Measurements from ENCODE around the gene BNIP5.

The BNIP5 gene

DNA sequence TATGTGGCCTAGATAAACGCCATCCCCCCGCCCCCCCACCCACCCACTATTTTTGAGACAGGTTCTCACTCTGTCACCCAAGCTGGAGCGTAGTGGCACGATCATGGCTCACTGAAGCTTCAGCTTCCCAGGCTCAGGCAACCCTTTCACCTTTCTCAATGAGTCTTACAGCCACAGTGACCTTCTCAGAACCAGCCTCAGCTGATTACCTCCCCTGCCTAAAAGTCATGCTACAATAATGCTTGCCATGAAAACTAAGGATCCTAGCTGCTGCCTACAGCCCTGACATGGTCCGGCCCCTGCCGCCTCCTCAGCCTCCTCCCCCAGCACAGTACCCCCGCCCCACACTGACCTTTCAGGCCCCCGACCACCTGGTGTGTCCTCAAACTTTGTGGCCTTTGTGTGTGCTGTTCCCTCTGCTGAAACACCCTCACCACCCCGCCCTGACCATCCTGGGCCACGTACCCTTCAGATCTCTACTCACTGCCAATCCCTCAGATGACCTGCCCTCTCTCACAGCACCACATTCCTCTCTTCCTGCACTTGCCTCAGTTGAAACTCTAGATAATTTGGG is 35.5 kb downstream of the BNIP5 start:
- in situ Hi-C loops (cut with MboI; ENCODE audit: low sequenced_read_pairs): no loop called here

DNA sequence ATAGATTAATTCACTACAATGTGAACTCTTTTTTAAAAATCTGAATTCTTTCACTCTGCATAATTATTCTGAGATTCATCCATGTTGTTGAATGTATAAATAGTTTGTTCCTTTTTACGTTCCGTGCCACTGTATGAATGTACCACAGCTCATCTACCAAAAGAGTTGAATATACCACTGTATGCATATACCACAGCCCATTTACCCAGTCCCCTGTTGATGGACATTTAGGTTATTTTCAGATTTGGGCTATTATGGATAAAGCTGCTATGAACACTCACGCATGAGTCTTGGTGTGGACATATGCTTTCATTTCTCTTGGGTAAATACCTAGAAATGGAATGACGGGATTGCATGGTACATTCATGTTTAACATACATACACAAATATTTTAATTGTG is 38.7 kb downstream of the BNIP5 start:
- in situ Hi-C loops (cut with MboI; ENCODE audit: low sequenced_read_pairs): no loop called here

DNA sequence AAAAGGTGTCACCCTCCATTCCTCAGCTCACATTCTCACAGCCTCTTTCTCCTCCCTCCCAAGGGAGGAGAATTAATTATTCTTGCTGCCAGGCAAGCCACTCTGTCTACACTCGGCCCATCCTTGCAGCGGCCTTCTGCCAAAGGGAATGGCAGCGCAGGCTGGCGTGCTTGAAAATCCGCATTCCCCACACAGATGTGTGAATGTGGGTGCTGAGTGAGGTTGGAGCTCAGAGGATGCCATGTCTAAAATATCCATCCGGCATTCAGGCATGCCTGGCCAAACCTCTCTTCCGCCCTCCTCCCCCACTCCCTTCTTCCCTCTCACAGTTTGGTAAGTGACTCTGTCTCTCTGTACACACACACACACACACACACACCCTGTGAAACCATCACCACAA is 39.2 kb downstream of the BNIP5 start:
- in situ Hi-C loops (cut with MboI; ENCODE audit: low sequenced_read_pairs): no loop called here

DNA sequence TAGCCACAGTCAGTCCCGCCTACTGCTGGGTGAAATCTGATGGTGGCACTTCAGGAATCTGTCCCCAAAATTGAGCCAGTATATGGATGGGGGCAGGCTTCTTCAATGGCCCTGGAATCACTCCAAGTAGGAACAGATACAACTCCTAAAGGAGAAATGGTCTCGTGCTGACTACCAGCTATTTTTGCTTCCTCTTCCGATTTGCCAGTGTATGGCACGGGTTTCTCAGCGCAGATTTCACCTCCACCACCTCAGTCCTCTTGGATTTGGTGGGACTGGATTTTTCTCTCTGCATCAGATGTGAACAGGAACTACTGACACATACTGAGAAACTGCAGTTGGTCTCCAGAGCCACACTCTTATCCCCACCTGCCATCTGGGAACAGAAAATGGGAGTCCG is 39.6 kb downstream of the BNIP5 start:
- in situ Hi-C loops (cut with MboI; ENCODE audit: low sequenced_read_pairs): no loop called here

DNA sequence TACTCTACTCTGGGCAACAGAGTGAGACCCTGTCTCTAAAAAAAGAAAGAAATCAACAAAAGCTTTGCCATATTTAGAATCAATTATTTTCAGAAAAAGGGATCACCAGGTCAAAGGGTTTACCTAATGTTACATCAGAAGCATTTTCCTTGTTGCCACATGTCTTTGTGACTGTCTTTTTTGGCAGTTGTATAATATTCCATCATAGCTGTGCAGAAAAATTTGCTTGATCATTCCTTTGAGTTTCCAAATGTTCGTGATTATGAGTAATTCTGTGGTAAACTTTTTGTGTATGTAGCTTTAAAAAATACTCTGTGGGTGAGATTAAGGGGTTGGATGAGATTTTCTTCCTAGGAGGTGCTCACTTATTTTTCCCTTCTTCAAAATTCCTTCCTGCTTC is 40.4 kb downstream of the BNIP5 start:
- in situ Hi-C loops (cut with MboI; ENCODE audit: low sequenced_read_pairs): no loop called here

DNA sequence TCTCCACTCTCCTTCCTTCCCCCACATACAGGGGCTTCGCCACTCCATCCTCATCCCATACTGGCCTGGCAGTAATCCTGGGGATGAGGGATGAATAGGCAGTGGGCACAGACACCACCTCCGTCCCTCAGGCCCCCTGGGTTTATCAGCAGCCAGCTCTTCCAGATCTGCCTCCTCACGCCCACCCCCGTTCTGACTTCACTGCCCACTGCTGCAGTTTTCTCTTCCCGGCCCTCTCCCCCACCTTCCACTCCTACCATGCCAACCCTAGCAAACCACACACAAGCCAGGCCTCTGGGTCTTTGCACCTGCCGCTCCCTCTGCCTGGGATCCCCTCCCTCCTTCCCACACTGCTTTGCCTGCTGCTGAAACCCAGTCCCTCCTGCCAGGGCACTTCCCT is 44.5 kb downstream of the BNIP5 start:
- in situ Hi-C loops (cut with MboI; ENCODE audit: low sequenced_read_pairs): no loop called here

DNA sequence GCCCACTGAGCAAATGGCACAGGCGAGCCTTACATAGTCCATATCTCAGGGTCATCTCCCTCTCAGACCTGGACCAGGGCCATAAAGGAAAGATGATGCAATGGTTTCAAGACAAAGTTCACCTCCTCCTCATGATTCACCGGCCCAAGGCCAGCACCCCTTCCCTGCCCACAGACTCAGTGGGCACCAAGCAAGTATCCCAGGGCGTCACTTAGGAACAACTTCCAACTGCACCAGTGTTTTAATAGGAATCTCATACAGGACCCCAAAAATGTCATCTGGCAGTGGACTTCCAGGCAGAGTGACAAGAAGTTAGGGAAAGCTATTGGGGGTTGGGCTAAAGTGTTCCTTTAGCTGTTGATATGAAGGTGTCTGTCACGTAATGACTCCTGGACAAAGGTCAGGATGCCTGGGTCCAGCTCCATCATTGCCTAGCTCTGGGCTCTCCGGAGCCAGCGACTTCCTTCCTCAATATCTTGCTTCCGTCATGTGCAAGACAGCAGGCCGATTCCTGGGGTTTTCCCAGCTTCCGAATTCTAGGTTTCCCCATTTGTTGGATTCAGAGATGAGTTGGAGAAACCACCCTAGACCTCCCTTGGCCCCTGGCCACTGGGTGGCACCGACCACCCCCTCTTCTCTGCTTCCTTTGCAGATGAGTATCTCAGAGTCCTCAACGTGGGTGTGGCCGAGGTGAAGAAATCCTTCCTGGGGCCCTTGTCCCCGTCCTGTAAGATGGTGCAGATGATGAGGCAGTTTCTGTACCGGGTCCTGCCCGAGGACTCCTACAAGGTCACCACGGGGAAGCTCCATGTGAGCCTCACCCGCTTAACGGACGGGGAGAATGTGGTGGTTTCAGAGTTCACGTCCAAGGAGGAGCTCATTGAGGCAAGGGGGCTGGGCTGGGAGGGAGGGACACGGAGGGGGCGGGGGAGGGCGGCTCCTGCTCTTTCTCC is 45.7 kb downstream of the BNIP5 start:
- in situ Hi-C loops (cut with MboI; ENCODE audit: low sequenced_read_pairs): no loop called here

DNA sequence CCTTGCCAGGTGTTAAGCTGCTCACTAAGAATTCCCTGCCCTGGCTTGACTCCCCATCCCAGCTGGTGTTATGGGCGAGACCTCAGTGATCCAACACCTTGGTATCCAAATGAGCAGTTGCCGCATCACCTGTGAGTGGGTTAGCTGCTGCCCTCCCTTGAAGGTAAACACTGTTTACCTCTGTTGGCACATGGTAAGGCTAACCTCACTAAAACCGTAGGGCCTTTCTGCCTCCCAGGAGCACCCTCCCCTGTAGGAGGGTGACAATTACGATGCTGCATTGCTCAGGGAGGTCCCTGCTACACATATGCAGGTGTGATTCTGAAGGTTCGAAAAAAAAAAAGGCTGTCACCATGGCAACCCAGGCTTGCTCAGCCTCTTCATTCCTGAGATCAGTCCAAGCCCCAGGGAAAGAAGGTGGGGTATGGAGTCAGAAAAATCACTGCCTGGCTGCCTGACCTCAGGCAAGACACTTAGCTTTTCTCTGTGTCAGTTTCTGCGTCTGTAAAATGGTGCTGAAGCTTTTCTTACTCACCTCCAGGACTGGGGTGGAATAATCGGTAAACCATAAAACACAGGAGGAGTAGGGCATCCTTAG is 47.3 kb downstream of the BNIP5 start:
- in situ Hi-C loops (cut with MboI; ENCODE audit: low sequenced_read_pairs): no loop called here

DNA sequence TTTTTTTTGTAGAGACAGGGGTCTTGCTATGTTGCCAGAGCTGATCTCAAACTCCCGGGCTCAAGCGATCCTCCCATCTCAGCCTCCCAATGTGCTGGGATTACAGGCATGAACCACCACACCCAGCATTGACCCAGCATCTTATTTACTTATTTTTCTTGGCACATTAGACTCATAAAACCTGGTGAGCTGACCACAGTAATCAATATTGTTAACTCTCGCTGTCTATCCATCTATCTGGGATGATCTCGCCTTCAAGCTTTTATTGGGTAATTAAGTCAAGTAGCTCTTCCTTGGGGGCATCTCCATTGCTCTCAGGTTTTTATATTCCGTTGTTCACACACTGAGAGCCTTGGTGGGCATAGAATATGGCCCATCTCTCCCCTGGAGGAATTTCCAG is 49.8 kb downstream of the BNIP5 start:
- in situ Hi-C loops (cut with MboI; ENCODE audit: low sequenced_read_pairs): no loop called here

DNA sequence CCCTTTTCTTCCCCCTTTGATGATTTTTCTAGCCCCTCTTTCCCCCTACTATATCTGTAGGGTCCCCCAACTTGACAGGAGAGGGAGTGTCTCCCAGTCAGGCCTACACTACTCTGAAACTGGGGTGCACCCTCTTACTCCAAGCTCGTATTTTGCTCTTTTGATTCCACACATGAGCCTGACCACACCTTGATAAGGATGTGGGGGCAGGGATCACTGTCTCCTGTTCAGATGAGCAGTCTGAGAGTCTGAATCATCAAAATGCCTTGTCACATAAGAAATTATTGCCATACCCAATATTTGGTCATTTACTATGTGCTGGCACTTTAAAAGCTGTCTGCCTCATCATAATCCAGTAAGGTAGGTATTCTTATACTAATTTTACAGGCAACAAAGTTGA is 50.9 kb downstream of the BNIP5 start:
- in situ Hi-C loops (cut with MboI; ENCODE audit: low sequenced_read_pairs): no loop called here

DNA sequence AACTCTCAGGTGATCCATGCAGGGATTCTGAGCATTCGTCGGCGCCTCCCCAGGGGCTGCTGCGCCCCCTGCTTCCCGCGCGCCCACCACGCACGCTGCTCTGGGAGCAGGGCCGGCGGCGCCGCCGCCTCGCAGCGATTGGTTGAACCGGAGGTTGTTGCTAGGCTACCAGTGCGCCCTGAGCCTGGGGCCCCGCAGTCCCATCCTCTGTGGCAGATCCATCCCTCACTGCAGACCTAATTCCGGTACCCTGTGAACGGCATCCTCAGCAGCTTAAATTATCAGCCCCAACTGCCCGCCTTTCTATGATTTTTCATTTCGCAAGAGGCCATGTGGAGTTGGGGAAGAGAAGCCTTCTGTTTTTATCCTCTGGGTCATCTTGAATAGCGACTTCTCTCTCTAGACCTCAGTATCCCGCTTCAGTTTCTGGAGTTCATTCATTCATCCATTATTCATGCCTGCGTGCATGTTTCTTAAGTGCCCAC is 51.5 kb downstream of the BNIP5 start:
- in situ Hi-C loops (cut with MboI; ENCODE audit: low sequenced_read_pairs): no loop called here

DNA sequence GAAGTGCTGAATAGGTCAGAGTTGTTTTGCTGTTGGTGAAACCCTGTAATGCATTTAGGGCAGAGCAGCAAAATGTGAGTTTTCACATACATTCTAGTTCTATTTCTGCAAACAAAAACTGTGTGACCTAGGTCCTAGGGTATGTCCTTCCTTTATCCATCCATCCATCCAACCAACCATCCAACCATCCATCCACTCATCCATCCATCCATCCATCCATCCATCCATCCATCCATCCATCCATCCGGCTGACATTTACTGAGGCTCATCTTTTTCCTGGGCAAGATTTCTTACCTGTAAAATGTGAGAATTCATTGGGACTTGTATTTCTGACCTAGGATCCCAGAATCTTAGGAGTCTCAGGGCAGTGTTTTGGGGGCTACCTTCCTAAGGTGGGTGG is 52.3 kb downstream of the BNIP5 start:
- in situ Hi-C loops (cut with MboI; ENCODE audit: low sequenced_read_pairs): no loop called here

DNA sequence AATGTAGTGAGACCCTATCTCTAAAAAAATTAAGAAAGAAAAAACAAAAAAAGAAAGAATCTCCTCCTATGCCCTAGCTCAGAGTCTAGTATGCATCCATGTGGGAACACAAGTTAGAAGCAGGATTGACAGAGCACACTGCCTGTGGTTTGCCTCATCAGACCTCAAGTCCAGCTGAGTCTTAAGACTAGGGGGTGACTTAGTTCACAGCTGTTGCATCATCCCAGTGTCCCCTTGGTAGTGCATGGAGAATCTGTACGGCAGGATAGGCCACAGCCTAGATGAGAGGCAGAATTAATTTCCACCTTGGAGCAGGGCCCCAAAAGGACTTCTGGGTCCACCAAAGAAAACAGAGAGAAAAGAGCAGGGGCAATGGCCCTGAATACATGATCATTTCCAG is 53.1 kb downstream of the BNIP5 start:
- in situ Hi-C loops (cut with MboI; ENCODE audit: low sequenced_read_pairs): no loop called here

DNA sequence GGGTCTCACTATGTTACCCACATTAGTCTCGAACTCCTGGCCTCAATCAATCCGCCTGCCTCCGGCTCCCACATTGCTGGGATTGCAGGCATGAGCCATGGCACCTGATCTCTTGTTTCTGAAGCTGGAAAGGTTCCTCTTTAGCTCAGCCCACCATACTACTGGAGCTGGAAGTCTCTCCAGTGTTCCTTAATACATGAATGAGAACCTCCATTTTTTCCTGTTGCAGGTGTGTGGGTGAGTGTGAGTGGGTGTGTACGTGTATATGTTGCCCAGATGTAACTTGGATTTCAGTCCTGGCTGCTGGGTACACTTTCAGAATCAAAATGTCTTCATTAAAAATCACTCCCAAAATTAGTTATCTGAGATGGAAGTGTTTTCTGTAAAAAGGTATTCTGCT is 55.7 kb downstream of the BNIP5 start:
- in situ Hi-C loops (cut with MboI; ENCODE audit: low sequenced_read_pairs): no loop called here

DNA sequence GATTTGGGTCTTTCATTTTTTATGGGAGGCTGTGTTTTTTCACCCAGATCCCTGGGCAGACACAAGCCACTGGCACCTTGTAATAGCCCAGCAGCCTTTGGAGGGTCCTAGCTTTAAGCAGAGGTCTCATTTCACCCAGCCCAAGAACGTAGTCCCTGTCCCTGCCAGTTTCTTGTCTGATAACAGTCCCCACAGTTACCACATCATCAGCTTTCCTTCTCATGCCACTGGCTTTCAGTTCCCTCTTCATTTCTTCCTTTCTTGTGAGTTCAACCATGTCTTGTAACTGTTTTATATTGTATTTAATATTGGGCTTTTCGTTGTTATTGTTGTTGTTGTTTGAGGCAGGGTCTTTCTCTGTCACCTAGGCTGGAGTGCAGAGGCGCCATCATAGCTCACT is 56.2 kb downstream of the BNIP5 start:
- in situ Hi-C loops (cut with MboI; ENCODE audit: low sequenced_read_pairs): no loop called here

DNA sequence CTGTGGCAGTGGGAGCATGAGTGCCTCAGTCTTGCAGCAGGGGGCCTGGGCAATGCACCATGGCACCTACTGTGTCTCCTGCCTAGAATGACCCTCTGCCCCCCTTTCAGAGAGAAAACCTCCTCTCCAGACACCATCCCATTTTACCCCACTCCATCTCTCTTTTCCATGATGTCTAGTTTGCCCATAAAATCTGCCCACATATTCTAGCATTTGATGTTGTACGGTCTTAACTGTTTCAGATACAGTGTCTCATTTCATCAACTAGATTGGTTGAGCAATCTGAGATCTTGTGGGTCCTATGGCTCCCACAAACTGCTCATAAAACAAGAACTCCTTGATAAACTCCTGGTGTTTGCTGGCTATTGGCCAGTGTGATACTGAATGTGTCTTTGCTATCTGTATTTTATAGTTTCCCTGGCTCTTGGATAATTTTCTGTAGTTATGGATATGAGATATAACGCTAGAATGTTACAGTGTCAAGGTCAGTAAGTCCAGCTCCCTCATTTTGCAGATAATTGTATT is 58.7 kb downstream of the BNIP5 start:
- in situ Hi-C loops (cut with MboI; ENCODE audit: low sequenced_read_pairs): no loop called here

DNA sequence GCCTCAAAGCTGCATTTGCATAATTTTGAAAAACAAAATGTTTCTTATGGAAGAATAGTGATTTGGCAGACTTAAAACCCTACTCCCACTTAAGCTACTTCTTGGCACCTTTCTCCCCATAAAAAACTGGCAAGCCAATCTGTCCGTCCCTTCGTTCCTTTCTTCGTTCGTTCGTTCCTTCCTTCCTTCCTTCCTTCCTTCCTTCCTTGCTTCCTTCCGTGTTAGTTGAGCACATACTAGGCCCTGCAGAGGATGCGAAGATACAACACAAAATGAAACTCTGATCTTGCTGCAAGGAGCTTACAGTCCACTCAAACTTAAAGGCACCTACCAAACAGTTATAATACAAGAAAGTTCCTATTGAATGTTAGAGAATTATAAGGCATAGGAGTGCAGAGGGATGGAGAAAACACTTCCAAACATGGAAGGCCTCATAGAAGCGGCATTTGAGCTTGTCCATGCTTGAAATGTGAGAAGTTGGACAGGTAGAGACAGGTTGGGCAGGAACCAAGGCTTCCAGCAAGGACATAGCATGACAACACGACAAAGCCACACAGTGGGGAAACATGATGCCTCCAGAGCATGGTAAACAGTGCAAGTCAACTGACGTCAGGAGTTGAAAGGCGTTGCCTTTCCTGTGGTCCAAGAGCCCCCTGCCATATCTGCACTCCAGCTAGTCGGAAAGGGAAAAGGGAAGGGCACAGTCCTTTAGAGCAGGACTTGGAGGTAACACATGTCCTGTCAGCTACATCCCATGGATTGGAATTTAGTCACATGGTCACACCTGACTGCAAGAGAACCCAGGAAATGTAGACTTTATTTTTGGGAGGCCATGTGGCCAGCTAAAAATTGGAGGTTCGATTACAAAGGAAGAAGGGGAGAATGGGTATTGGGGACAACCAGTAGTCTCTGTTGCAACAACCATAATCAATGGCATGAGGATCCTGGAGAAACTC is 59.8 kb downstream of the BNIP5 start:
- in situ Hi-C loops (cut with MboI; ENCODE audit: low sequenced_read_pairs): no loop called here

DNA sequence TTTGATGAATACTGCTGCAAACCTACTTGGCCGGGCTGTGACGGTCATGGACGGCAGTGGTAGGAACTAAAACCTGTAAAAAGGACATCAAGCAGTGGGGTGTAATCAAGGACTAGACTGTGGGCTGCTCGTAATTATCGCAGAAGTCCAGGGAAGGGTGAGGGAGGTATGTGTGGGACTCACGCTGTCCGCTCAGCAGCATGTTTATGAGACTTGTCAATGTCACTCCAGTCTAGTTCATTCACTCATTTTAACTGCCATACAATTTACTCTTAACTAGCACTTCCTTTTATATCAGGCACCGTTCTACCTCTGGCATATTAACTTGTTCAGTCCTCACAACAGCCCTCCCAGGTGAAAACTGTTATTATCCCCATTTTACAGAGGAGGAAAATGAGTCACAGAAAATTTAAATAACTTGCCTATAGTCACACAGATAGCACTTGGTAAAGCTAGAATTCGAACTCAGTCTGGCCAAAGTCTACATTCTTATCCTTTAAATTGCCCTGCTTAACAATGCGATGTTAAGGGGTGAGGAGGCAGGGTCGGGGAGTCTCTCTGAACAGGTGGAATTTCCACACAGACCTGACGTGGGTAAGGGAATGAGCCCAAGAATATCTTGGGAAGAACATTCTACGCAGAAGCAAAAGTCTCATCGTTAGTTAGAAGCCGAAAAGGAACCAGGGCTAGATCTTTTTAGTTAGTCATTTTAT is 62.7 kb downstream of the BNIP5 start:
- in situ Hi-C loops (cut with MboI; ENCODE audit: low sequenced_read_pairs): no loop called here

DNA sequence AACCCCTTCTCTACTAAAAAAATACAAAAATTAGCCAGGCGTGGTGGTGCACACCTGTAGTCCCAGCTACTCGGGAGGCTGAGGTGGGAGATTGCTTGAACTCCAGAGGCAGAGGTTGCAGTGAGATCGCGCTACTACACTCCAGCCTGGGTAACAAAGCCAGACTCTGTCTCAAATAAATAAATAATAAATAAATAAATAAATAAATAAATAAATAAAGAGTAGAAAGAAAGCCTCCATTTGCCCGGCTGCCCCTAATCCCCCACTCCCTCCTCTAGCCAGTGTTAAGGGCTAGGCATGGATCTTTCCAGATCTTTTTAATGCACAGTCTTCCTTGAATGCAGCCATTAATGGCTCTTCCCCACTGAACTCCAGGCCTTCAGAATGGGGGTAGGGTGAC is 63.6 kb downstream of the BNIP5 start:
- in situ Hi-C loops (cut with MboI; ENCODE audit: low sequenced_read_pairs): no loop called here

DNA sequence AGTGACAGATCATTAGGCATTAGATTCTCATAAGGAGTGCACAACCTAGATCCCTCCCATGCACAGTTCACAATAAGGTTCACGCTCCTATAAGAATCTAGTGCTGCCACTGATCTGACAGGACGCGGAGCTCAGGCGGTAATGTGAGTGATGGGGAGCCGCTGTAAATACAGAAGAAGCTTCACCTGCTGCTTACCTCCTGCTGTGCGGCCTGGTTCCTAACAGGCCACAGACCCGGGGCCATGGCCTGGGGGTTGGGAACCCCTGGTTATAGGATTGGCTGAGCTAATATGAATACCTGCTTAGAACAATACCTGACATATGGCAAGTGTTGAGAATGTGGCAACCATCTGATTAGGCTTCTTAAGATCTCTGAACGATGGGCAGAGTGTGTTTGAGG is 64.5 kb downstream of the BNIP5 start:
- in situ Hi-C loops (cut with MboI; ENCODE audit: low sequenced_read_pairs): no loop called here
